GM19023 (cell line): ENCODE measurements around the gene VIM.
"Not testable (repeated sequence)": the region's sequence is repeated elsewhere in the genome, so short reads cannot be mapped to it uniquely, and the experiment has no call there.

Experiments
- ATAC-seq: cut with Tn5 transposase; IDR thresholded peaks from one replicate; pipeline ENCODE4 v1.9.1; 2021; ENCODE audit warnings: mild to moderate bottlenecking, moderate library complexity; ENCODE audit not compliant: unreplicated experiment

Gene VIM

DNA sequence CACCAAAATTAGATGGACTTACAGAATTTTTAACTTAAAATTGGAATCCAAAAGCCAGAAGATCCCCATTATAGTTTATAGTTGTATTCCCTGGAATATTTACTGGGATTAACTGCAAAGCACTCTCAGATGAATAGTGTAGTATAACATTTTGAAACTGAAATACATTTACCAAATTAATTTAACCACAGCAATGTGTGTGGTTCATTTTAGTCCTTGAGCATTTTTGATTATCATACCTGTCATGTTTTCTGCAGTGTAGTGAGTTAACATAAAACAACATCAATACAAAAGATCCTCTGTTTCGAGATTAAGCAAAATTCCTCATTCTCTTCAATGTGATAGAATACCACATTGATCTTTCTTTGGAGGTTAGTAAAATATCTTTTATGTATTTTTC, 3.7 kb downstream of the VIM start:
- no peak for ATAC-seq

DNA sequence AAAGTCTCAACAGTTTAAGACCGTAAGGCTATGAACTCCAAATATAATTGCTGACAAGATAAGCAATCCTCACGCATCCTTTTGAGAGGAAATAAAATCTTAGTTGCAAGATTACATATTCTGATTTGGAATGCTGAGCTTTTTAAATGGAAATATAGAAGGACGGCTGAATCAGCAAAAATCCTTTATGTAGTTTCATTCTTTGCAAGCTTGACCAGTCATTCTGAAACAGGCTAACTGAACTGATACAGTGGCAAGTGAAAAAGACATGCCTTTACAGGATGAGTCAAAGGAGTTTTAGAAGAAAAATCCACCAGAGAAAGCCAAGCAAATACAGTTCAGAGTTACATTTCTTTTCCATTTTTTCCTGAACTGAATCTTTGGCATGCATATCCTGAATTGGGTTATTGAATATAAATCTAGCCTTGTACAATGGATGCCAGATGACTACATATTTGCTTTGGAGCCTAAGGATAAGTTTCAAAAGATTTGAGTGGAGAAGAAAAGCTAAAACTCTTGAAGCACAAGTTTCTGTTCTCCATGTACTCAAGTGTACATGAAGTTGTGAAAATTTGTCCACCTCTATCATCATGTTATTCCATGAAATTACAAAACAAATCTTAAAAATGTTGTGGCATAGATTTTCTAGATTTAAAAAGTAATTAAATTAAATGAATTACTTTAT, 4.4 kb downstream of the VIM start:
- ATAC-seq, result no peak

DNA sequence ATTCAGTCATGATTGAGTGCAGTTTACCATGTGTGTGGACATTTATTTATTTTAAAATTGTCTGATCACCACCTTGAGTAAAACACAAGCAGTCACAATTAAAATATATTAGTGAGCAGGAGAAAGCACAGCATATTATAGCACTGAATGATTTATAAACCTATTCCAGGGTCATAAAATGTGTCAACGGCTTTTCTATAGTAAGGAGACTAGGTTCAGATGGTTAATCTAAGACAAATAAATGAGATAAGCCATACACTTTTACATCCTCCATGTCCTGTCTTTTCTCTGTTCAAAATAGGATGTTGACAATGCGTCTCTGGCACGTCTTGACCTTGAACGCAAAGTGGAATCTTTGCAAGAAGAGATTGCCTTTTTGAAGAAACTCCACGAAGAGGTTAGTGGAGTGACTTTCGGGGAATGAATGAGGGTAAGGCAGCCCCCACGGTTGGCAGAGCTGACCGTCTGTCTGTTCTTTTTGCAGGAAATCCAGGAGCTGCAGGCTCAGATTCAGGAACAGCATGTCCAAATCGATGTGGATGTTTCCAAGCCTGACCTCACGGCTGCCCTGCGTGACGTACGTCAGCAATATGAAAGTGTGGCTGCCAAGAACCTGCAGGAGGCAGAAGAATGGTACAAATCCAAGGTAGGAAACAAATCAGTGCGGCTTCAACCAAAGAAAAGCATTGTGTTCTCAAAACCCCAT, 5.4 kb downstream of the VIM start:
- no peak for ATAC-seq

DNA sequence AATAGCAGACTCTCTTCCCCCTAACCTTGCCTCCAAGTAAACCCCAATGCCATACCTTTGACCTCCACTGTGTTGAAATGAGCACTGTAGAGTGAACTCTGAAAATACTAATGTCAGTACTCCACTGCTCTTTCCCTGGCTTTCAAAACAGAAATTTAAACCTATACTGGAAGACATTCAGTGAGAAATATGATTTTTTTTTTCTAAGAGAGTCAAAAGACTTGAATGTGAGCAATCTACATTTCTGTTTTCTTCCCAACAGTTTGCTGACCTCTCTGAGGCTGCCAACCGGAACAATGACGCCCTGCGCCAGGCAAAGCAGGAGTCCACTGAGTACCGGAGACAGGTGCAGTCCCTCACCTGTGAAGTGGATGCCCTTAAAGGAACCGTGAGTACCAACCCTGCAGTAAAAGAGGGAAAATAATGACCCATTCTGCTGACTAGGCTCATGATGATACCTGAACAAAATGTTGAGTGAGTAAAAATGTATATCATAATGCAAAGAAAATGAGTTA, 6.4 kb downstream of the VIM start:
- no peak for ATAC-seq

DNA sequence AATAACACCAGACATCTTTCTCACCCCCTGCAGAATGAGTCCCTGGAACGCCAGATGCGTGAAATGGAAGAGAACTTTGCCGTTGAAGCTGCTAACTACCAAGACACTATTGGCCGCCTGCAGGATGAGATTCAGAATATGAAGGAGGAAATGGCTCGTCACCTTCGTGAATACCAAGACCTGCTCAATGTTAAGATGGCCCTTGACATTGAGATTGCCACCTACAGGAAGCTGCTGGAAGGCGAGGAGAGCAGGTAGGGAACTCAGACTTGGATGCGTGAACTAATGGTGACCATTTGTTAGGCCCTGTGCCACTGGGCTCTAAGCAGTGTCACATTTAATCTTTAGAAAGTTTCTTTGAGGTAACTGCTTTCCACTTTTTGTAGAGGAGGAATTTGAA, 7.1 kb downstream of the VIM start:
- ATAC-seq, result no peak

DNA sequence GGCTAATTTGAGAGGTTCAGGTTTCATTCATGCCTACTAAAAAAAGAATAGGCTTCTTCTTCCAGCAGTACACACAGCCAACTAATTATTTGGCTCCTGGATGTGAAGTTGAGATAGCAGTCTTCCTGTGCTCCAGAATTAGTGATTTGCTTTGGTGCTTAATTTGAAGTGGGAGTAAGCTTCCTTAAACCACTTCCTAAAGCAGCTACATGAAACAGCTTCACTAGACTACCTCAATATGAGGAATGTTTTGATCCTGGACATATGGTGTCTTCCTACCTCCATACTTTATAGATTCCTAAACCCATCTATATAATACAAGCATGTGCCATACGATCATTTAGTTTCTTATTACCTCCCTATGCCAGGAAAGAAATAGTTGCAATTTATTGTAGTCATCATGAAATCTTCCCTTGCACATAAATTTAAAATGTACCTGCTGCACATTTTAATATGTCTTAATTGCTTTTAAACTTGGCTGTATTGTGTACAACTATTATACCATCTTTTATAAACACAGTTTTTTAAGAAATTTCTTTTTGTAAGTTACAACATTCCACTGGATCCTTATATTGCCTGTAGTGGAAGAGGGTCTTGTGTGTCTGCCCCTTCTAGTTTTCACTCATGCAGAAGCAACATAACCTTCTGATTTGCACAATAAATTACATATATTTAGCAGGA, 8.6 kb downstream of the VIM start:
- ATAC-seq, result no peak

DNA sequence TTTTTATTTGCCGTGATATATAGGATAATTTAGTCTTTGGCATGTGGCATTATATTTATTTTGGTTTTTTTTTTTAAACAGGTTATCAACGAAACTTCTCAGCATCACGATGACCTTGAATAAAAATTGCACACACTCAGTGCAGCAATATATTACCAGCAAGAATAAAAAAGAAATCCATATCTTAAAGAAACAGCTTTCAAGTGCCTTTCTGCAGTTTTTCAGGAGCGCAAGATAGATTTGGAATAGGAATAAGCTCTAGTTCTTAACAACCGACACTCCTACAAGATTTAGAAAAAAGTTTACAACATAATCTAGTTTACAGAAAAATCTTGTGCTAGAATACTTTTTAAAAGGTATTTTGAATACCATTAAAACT, 9.1 kb downstream of the VIM start:
- ATAC-seq, result no peak

DNA sequence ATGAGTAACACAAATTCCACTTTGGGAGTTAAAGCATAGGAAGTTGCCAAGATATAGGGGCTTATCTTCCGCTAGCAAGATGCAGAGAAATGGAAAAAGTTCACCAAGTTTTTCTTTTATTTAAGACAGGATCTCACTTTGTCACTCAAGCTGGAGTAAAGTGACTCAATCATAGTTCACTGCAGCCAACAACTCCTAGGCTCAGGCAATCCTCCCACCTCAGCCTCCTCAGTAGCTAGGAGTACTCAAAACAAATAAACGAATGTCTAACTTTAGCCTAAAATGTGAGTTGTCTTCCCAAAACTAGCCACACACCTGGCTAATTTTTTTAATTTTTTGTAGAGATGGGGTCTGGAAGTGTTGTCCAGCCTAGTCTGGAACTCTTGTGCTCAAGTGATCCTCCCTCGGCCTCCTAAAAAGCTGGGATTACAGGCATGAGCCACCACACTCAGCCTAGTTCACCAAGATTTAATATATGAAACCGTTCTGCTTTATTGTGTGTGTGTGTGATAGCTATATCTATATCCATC, 9.9 kb downstream of the VIM start:
- no peak for ATAC-seq

DNA sequence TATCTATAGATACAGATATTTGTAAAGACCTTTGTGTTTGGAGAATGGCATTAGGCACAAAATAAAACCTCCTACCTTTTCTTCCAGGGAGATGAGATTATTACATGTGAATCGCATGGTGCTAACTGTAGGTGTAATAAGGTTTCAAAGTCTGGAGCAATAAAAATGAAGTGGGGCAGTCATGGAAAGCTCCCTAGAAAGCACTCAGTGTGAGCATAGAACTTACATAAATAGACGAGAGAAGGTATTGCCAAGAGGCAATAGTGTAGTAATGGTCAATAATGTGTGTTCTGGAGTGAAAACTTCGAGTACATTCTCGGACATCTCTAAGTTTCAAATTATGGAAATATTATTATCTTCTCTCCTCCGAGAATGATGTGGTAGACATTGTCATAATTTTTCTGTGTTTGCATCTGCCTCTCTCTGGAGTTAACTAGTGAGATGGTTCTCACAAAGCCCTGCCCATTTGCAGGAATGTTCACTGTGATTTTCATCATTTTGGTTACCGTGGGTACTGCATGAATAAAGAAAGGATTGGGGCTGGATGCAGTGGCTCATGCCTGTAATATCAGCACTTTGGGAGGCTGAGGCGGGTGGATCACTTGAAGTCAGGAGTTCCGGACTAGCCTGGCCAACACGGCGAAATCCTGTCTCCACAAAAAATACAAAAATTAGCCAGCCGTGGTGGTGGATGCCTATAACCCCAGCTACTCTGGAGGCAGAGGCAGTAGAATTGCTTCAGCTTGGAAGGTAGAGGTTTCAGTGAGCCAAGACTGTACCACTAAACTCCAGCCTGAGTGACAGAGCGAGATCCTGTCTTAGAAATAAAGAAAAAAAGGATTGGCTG, 10.6 kb downstream of the VIM start:
- ATAC-seq, result no peak

DNA sequence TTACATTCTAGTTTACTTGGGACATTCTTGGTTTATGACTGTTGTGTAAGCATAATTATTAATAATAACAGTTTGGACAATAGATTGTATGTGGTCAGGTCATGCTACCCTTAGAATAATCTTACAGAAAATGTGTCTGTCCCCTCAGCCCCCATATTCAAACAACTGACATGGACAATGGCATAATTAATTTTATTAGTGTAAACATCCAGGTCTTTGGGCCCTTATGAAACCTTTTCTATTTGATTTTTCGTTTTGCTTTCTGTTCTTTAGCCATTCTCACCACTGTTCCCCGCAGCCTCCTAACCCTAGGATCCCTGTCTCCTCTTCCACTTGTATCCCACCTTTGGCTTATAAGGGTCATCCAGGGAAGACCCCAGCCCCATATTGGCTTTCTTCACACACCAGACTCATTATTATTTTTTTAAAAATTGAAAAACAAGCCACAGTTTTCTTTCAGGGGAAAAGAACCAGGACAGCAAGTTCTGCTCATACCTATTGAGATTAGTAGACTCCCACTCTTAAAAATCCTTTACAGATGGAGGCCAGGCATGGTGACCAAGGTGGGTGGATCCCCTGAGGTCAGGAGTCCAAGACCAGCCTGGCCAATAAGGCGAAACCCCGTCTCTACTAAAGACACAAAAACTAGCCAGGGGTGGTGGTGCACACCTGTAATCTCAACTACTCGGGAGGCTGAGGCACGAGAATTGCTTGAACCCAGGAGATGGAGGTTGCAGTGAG, 11.5 kb downstream of the VIM start:
- ATAC-seq, result no peak

DNA sequence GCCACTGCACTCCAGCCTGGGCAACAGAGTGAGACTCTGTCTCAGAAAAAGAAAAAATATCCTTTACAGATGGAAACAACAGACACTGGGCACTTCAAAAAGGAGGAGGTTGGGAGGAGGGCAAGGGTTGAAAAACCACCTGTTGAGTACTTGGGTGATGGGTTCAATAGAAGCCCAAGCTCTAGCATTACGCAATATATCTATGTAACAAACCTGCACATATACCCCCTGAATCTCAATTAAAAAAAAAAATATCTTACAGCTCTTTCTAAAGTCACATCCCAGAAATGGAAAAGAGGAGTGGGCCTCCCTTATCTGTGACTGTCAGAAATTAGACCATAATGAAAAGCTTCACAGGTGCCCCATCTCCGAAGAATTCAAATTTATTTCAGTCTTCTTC, 12.1 kb downstream of the VIM start:
- no peak for ATAC-seq

DNA sequence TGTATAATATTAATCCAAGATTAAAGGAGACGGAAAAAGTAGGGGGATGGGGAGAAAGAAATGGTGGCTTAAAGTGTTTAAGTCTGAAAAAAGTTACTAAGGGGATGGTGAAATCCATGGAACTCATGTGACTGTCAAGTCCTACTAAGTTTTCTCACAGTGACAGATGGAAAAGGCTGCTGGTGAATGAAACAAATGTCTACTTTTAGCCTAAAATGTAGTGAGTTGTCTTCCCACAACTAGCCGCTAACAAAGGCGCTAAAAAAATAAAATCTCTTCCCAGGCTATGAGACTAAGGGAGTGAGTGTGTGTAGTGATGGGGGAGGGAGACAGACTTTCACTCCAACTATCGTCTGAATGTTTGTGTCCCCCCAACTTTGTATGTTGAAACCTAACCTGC, 12.6 kb downstream of the VIM start:
- no peak for ATAC-seq

DNA sequence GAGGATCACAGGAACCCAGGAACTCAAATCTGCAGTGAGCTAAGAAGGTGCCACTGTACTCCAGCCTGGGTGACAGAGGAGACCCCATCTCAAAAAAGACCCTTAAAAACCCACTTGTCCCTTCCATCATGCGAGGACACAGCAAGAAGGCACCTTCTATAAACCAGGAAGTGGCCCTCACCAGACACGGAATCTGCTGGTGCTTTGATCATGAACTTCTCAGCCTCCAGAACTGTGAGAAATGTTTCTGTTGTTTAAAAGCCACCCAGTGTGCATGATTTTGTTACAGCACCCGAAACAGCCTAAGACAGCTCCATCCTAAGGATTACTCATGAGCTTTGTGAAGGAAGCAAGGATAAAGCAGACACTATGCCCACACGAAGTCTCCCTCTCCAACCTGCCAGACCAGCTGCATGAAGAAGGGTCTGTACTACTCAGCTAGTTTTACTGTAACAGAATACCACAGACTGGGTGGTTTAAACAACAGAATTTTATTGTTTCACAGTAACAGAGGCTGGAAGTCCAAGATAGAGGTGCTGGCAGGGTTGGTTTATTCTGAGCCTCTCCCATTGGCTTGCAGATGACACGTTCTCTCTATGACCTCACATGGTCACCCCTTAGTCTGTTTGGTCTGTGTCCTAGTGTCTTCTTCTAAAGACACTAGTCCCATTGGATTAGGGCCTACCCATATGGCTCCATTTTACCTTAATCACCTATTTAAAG, 13.7 kb downstream of the VIM start:
- no peak for ATAC-seq

DNA sequence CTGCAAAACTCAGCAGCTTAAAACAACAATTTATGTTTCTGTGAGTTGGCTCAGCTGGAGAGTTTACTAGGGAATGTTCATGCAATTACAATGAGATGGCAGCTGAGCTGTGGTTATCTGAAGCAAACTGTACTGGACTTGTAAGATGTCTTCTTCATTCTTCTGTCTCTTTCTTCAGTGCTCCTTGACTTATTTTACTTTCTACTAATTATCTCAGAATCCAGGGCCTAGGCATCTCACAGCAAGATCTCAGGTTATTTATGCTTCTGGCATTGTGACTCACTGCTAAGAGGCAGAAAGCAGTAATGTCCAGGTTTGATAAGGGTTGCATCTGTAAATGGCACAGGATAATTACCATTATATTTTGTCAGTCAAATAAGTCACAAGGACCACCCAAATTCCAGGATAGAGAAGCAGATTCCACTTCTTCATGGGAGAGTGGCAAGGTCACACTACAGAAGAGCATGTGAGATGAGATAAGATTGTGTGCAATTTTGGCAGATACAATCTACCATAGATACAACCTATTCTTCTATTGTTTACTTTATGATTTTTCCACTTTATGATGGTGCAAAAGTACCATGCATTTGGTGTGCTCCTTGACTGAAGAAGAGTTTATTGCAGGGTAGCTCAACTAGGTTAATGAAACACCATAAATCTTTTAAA, 16.8 kb downstream of the VIM start:
- no peak for ATAC-seq

DNA sequence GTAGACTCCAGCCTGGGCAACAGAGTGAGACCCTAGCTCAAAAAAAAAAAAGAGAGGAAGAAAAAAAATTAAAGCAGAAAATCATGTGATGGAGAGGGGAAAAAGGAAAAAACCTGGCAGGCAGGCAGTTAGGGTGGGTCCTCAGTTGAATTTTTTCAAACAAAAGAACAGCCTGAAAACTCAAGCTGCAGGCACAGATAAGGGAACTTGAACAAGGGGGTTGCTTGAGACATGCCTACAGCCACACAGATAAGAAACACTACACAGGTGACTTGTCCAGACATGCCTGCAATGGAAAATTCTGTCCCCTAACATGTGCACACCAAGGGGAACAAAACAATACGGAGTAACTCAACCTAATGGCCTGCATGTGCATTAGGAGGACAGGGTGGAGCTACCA, 19.2 kb downstream of the VIM start:
- ATAC-seq, result no peak

DNA sequence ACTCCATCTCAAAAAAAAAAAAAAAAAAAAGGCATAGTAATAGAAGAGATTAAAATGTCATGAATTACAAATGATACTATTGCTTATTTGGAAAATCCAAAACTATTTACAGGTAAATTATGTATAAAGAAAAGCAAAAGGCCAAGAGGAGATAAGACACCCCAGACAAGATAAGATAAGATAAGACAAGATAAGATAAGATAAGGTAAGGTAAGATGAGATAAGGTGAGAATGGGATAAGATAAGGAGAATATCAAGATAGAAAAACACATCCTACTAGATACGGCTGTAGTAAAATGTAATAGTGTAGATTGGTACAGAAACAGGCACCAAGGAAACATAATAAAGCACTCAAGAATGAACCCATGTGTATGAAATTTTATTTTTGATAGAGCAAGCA, 20.9 kb downstream of the VIM start:
- no peak for ATAC-seq

DNA sequence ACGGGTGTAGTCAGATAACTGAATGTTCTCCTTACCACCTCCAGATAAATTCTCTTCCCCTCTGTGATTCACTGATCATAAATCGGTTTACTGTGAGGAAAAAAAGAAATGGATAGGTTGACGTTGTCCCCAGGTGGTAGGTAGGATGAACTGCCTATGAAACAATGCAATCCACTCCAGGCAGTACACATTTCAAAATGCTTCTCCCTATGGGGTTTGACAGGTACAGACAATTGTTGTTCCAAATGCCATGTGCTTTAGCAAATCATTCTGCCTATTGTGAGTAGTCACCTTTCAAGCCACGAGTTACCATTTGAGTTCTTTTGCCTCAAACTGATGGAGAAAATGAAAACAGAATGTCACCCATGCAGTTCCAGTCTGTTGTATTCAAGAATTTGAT, 21.8 kb downstream of the VIM start:
- no peak for ATAC-seq

DNA sequence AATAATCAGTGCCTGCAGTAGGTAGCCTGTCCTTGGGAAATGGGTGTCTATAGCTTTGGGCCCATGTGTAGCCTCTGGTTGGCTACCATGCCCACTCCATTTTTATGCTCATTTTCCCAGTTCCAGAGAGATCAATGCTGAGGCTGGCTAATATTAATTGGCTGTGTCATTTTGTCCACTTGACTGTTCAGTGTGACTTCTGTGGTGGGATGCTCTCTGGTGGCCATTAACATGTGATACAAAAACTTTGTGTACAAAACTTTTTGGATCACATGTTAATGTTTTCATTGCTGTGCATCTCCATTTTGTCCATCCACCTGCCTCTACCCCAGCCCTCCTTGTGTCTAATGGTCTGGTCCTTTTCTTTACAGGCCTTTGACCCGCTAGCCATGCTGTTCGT, 22.7 kb downstream of the VIM start:
- no peak for ATAC-seq

DNA sequence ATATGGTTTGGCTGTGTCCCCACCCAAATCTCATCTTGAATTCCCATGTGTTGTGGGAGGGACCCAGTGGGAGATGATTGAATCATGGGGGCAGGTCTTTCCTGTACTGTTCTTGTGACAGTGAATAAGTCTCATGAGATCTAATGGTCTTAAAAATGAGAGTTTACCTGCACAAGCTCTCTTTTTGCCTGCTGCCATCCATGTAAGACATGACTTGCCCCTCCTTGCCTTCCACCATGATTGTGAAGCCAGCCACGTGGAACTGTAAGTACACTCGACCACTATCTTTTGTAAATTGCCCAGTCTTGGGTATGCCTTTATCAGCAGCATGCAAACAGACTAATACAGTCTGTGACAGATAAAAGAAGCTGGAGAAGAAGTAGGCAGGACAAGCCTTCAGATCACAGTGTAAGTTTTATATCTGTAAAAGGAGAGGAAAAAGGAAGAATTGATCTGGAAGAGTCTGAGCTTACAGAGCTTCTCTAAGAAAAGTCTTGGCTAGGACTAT, 26.6 kb downstream of the VIM start:
- not testable (repeated sequence) for ATAC-seq
